Measurements from ENCODE around the gene MAML2. TPM values are rescaled to one million over a fixed set of nuclear protein-coding genes. Genes with fewer than 3 reads are reported as not detected.

Gene MAML2
- total RNA-seq, 1 experiment from 2014 or later, result 28.3 TPM

GRCh38 chr11:96179905-96180304 is 163.1 kb downstream of the MAML2 start:
- Histone ChIP-seq H3K4me2 (no peak overlapping the region), H3K9me3 (ENCODE audit: insufficient read depth, low read depth) (no peaks in the 10 kb centered on the region), H4K20me1 (ENCODE audit: insufficient read depth) (no peaks in the 10 kb centered on the region), H2AFZ (no peak overlapping the region), H3K4me3 (no peak overlapping the region), H3F3A (ENCODE audit: insufficient read depth, low read depth) (peaks cover 9% of the 10 kb centered on the region; the same call in 1 of the 2 replicates), H3K4me1 (replicated peaks; ENCODE audit: insufficient read depth) (no peaks in the 10 kb centered on the region), H3K27ac (no peak overlapping the region), H3K79me2 (ENCODE audit: low read depth) (peaks cover 46% of the 10 kb centered on the region), H3K9me2 (ENCODE audit: insufficient read depth) (no peaks in the 10 kb centered on the region), H3K36me3 (ENCODE audit: low read depth) (peaks cover 16% of the 10 kb centered on the region), H3K27me3 (ENCODE audit: insufficient read depth, low read depth) (no peaks in the 10 kb centered on the region)
- CTCF ChIA-PET, result no interaction called here
- no peak for TF ChIP-seq EZH2 (IDR thresholded peaks at IDR 0.05; ENCODE audit: low read depth)
- no peak for DNase-seq
- POLR2A ChIA-PET (ENCODE audit: unreplicated experiment), result no interaction called here
- intact Hi-C loops (cut with micrococcal nuclease; ENCODE audit: unreplicated experiment), result no loop called here
- no TSS peak for BruUV-seq (replicated peaks)

- BruUV-seq (replicated peaks), result no TSS peak
- Histone ChIP-seq H3F3A (ENCODE audit: insufficient read depth, low read depth) (0 out of 2 replicates have a peak, but pooled peaks cover 8% of the 10 kb centered on the region), H4K20me1 (ENCODE audit: insufficient read depth) (no peaks in the 10 kb centered on the region), H3K9me3 (ENCODE audit: insufficient read depth, low read depth) (no peaks in the 10 kb centered on the region), H3K27ac (no peak overlapping the region), H3K4me3 (no peak overlapping the region), H3K4me1 (replicated peaks; ENCODE audit: insufficient read depth) (no peaks in the 10 kb centered on the region), H3K36me3 (ENCODE audit: low read depth) (peaks cover 19% of the 10 kb centered on the region), H2AFZ (no peak overlapping the region), H3K79me2 (ENCODE audit: low read depth) (peaks cover 45% of the 10 kb centered on the region), H3K9me2 (ENCODE audit: insufficient read depth) (no peaks in the 10 kb centered on the region), H3K4me2 (no peak overlapping the region), H3K27me3 (ENCODE audit: insufficient read depth, low read depth) (no peaks in the 10 kb centered on the region)
- no peak for DNase-seq
- ChIA-PET CTCF (no interaction called here), POLR2A (ENCODE audit: unreplicated experiment) (no interaction called here)
- intact Hi-C loops (cut with micrococcal nuclease; ENCODE audit: unreplicated experiment), result no loop called here
- no peak for TF ChIP-seq EZH2 (IDR thresholded peaks at IDR 0.05; ENCODE audit: low read depth)
- no peak for TF ChIP-seq CTCF (conservative IDR thresholded peaks at IDR 0.05)
Measured at GRCh38 chr11:96178887-96179279, 164.1 kb downstream of the MAML2 start.

- Histone ChIP-seq H3K79me2 (ENCODE audit: low read depth) (peaks cover 45% of the 10 kb centered on the region), H4K20me1 (ENCODE audit: insufficient read depth) (no peaks in the 10 kb centered on the region), H3K36me3 (ENCODE audit: low read depth) (peaks cover 20% of the 10 kb centered on the region), H3K9me2 (ENCODE audit: insufficient read depth) (no peaks in the 10 kb centered on the region), H3K4me3 (no peak overlapping the region), H3K27me3 (ENCODE audit: insufficient read depth, low read depth) (no peaks in the 10 kb centered on the region), H3F3A (ENCODE audit: insufficient read depth, low read depth) (0 out of 2 replicates have a peak, but pooled peaks cover 8% of the 10 kb centered on the region), H3K9me3 (ENCODE audit: insufficient read depth, low read depth) (no peaks in the 10 kb centered on the region), H2AFZ (no peak overlapping the region), H3K4me1 (replicated peaks; ENCODE audit: insufficient read depth) (no peaks in the 10 kb centered on the region), H3K27ac (no peak overlapping the region), H3K4me2 (no peak overlapping the region)
- CTCF ChIA-PET, result no interaction called here
- BruUV-seq (replicated peaks), result no TSS peak
- POLR2A ChIA-PET (ENCODE audit: unreplicated experiment), result no interaction called here
- no peak for DNase-seq
- TF ChIP-seq CTCF (conservative IDR thresholded peaks at IDR 0.05), result no peak
- no peak for TF ChIP-seq EZH2 (IDR thresholded peaks at IDR 0.05; ENCODE audit: low read depth)
- intact Hi-C loops (cut with micrococcal nuclease; ENCODE audit: unreplicated experiment), result no loop called here
Measured at GRCh38 chr11:96178049-96178886, 164.7 kb downstream of the MAML2 start.

Data from PC-9 (cell line).